Testis (tissue), 3 donors: ENCODE data around the gene TFAP2A. TPM values are rescaled to one million over a fixed set of nuclear protein-coding genes. Genes with fewer than 3 reads are reported as not detected.

Experiments used
- DNase-seq: peaks from one replicate; pipeline ENCODE4 v3.0.0-alpha.2; 2019
- H3K27ac ChIP-seq, 2 donors: fragments of 200-600 bp; sonication (generic); one replicate each; pipeline ENCODE4 v1.5.1; 2019
- H3K27me3 ChIP-seq: fragments of 200-600 bp; sonication (generic); one replicate; pipeline ENCODE4 v1.5.1; 2019
- H3K36me3 ChIP-seq: fragments of 200-600 bp; sonication (generic); one replicate; pipeline ENCODE4 v1.5.1; 2017; ENCODE audit warnings: low read depth; ENCODE audit errors: missing control alignments
- H3K4me1 ChIP-seq: fragments of 200-600 bp; sonication (generic); one replicate; pipeline ENCODE4 v1.5.1; 2019
- H3K4me3 ChIP-seq, 2 donors: fragments of 200-600 bp; sonication (generic); one replicate each; pipeline ENCODE4 v1.5.1; 2017 to 2019
- H3K9me3 ChIP-seq: fragments of 200-600 bp; sonication (generic); one replicate; pipeline ENCODE4 v1.5.1; 2017
- POLR2A ChIP-seq: fragments of 450-650 bp; IDR thresholded peaks from one replicate; pipeline ENCODE4 v1.6.1; 2017; ENCODE audit warnings: antibody characterized with exemption, mild to moderate bottlenecking, moderate library complexity
- WGBS, 2 donors: methylation state at CpG; one replicate each; pipeline ENCODE4 v1.1.5; 2018; 5-methylcytosine and 5-hydroxymethylcytosine counted together
- intact Hi-C: fragments of 100-400 bp; cut with DNase I; formaldehyde crosslinking; loops from one replicate; pipeline ENCODE4 v1.15.1; 2023; ENCODE audit warnings: low total_unique reads
- polyA plus RNA-seq: library from polyadenylated mRNA; stranded (reverse); fragments of 350-450 nt; fragmentation: Illumina TruSeq; extraction: RNeasy Lipid Tissue Mini Kit (QIAGEN cat#74804); gene quantifications from one replicate; pipeline ENCODE4 v1.2.3, GENCODE V29; 2014; ENCODE audit warnings: low read depth, low replicate concordance; ENCODE audit not compliant: insufficient read depth
- total RNA-seq, 2 donors: library from RNA; depleted of rRNA; stranded (reverse); fragments of >200 nt; gene quantifications; one replicate each; pipeline ENCODE4 v1.2.3, GENCODE V29; 2016
- TF ChIP-seq, protein P1 (sequence below), 3 experiments: fragments of 450-650 bp in 2 of 3; fragments of 200-600 bp in 1 of 3; sonication (generic) in 1 of 3; IDR thresholded peaks; one replicate each; pipeline ENCODE4 v1.5.1; 2016 to 2019; ENCODE audit warnings: antibody characterized with exemption in 3 of 3, mild to moderate bottlenecking in 2 of 3, moderate library complexity in 1 of 3

TFAP2A gene
- total and polyA plus RNA-seq, 3 donors from 2014 or later, result 2.7 to 4.8 (median 3.3) TPM

DNA sequence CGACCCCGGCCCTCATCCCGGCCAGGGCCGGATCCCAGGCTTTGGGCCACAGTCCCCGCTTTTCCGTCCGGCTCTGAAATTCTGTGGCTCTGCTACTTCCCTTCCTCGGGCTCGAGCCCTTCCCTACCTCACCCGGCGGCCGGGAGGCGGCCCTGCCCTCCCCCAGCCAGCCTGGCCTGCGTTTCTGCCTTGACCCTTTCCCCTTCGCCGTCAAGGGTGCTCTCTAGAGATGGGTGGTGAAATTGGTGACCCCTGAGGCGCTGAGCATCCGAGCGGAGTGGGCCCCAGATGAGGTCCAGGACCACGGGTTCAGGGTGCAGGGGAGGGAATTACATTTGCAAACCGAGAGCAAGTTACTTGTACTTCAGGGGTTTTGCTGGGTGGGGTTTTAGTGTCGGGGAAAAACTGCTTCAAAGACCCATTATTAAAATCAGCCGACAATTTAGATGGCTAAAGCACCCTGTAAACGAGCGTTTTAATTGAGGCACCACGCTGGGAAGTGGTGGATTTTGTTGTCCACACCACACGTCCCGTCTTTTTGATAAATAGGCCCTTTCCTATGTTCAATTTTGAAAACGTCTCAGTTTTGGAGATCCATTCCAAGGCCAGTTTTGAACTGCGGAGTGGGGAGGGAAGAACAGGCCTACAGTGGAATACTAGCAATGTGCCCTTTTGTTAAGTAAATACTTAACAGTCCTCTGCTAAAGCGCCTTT, 9.9 kb downstream of the TFAP2A start:
- Histone ChIP-seq H3K9me3 (no peaks in the 10 kb centered on the region), H3K27me3 (no peaks in the 10 kb centered on the region), H3K4me1 (no peaks in the 10 kb centered on the region), H3K36me3 (no peaks in the 10 kb centered on the region), H3K27ac (peak overlapping the region; percentile 41 to 71), H3K4me3 (peak overlapping the region; percentile 62 to 70)
- no peak for TF ChIP-seq POLR2A
- TF ChIP-seq, protein P1, sequence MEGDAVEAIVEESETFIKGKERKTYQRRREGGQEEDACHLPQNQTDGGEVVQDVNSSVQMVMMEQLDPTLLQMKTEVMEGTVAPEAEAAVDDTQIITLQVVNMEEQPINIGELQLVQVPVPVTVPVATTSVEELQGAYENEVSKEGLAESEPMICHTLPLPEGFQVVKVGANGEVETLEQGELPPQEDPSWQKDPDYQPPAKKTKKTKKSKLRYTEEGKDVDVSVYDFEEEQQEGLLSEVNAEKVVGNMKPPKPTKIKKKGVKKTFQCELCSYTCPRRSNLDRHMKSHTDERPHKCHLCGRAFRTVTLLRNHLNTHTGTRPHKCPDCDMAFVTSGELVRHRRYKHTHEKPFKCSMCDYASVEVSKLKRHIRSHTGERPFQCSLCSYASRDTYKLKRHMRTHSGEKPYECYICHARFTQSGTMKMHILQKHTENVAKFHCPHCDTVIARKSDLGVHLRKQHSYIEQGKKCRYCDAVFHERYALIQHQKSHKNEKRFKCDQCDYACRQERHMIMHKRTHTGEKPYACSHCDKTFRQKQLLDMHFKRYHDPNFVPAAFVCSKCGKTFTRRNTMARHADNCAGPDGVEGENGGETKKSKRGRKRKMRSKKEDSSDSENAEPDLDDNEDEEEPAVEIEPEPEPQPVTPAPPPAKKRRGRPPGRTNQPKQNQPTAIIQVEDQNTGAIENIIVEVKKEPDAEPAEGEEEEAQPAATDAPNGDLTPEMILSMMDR (IDR thresholded peaks at IDR 0.05), result no peak
- intact Hi-C loops, result no loop called here
- no peak for DNase-seq
- WGBS, 2 donors, result 19% methylated on average over 31 of the region's 31 CpGs

DNA sequence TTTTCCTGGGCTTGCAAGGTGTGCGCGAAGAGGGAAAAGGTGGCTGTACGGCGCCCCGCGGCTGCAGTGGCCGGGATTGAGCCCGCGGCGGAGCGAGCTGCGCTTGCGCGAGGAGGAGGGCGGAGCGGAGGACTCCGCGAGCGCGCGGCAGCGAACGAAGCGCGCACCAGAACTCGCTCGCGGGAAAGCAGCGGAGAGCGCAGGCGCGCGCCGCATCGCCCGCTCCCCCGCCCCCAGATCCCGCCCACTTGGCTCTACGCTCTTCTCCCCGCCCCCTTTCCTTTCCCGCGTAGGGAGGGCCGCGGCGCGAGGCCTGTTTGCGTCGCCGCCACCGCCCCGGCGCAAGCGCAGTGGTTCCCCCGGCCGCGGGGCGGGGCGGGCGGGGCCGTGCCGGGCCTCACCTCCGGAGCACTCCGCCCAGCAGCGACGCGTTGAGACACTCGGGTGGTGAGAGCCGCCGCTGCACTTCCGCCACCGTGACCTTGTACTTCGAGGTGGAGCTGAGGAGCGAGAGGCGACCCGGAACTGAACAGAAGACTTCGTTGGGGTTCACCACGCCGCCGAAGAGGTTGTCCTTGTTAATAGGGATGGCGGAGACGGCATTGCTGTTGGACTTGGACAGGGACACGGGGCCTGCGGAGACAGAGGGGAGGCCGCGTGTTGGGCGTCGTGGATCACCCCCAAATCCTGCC, 10.6 kb downstream of the TFAP2A start:
- Histone ChIP-seq H3K27me3 (no peaks in the 10 kb centered on the region), H3K4me1 (no peaks in the 10 kb centered on the region), H3K9me3 (no peaks in the 10 kb centered on the region), H3K36me3 (no peaks in the 10 kb centered on the region), H3K4me3 (peak overlapping the region; percentile 62 to 70), H3K27ac (peak overlapping the region; percentile 41 to 71)
- TF ChIP-seq POLR2A, result no peak
- TF ChIP-seq, protein P1 (IDR thresholded peaks at IDR 0.05), result peak in 2 of 3 experiments; percentile 13 to 15
- 1 to 5% methylated on average over 16 to 52 of the region's 87 CpGs for WGBS, 2 donors
- intact Hi-C loops, result no loop called here
- DNase-seq, result peak; percentile 95

DNA sequence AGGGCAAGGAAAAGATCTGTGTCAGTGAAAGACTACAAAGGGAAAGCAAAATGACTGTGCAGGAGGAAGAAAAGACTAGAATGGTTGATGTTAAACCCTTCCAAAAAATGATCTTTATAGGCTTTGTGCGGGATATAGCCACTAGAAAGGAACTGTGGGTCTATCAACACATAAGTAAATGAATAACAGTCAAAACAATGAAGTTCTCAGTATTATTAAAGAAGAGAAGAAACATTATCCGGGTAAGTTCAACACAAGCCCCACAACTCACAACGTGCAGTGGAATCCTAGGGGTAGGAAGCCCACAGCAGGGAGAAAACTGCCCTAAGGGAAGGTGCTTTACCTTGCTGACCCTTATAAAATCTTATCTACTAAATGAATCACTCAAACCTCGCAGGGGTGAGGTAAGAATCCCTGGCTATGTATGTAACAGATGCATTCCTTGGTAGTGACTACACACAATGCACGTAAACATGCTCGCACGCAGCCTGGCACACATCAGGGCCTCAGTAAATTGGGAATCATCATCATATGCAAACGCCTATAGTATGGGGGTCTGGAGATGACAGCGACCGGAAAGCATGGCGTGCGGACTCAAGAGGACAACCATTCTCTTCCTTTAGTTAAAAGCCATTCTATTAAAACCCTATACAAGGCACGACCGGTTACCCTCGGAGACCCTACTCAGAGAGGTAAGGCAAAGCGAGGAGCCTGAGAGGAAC, 11.3 kb downstream of the TFAP2A start:
- Histone ChIP-seq H3K27ac (peak overlapping the region; percentile 6 to 71), H3K36me3 (no peaks in the 10 kb centered on the region), H3K4me1 (no peaks in the 10 kb centered on the region), H3K9me3 (no peaks in the 10 kb centered on the region), H3K4me3 (peak overlapping the region; percentile 62 to 70), H3K27me3 (no peaks in the 10 kb centered on the region)
- intact Hi-C loops, result no loop called here
- no peak for DNase-seq
- TF ChIP-seq POLR2A, result no peak
- TF ChIP-seq, protein P1 (IDR thresholded peaks at IDR 0.05), result no peak
- WGBS, 2 donors, result 1 to 4% methylated on average over 15 to 16 of the region's 16 CpGs

DNA sequence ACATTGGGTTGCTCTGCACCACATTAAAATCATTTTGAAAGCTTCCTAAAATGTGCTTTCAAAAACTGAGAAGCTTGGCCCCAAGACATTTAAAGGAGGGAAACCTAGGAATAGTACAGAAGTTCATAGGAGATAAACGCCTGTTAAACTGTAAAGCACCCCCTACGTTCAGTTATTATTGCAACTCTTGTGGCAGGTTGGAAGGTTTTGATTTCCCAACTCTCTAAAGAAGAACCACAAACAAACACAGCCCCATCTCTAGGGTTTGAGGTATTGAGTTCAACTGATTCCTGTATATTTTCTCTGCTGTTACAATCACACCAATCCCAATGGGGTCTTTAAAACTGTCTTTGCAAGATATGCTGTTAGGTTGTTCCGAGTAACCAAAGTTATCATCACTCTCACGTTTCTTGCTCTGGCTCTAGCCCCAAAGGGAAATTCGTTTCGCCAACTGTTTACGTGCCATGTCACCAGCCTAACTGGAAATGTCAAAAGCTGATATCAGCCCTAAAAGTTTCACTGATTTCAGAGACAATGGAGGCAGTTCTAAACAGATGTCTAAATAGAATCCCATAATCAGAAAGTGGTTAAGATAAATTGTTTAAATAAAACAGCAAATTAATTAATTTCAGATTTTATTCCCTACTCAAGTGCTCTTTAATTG, 12.1 kb downstream of the TFAP2A start:
- DNase-seq, result no peak
- no peak for TF ChIP-seq POLR2A
- TF ChIP-seq, protein P1 (IDR thresholded peaks at IDR 0.05), result no peak
- Histone ChIP-seq H3K4me3 (no peak overlapping the region), H3K27ac (no peak overlapping the region), H3K36me3 (no peaks in the 10 kb centered on the region), H3K27me3 (no peaks in the 10 kb centered on the region), H3K4me1 (no peaks in the 10 kb centered on the region), H3K9me3 (no peaks in the 10 kb centered on the region)
- intact Hi-C loops, result no loop called here
- WGBS, 2 donors, result 25 to 41% methylated on average over 7 of the region's 7 CpGs
